Hepatocyte (in vitro differentiated cells): ENCODE measurements around the gene GCC1. TPM values are rescaled to one million over a fixed set of nuclear protein-coding genes. Genes with fewer than 3 reads are reported as not detected.

Experiments
- DNase-seq: peaks from one replicate; pipeline ENCODE4 v3.0.0-alpha.2; 2016; ENCODE audit warnings: low spot score
- H2AFZ ChIP-seq: fragments of 200-600 bp; sonication (generic); 2 replicates; pipeline ENCODE4 v1.6.0; 2016; ENCODE audit warnings: antibody characterized with exemption, mild to moderate bottlenecking
- H3K27ac ChIP-seq: fragments of 200-600 bp; sonication (generic); 2 replicates; pipeline ENCODE4 v1.5.1; 2016; ENCODE audit warnings: mild to moderate bottlenecking
- H3K27me3 ChIP-seq: fragments of 200-600 bp; sonication (generic); 2 replicates; pipeline ENCODE4 v1.6.1; 2016
- H3K36me3 ChIP-seq: fragments of 200-600 bp; sonication (generic); replicated peaks from 2 replicates; pipeline ENCODE4 v1.5.1; 2016; ENCODE audit warnings: low read depth; ENCODE audit not compliant: insufficient read depth
- H3K4me1 ChIP-seq: fragments of 200-600 bp; sonication (generic); 2 replicates; pipeline ENCODE4 v1.5.1; 2016; ENCODE audit warnings: mild to moderate bottlenecking, moderate library complexity; ENCODE audit not compliant: insufficient read depth
- H3K4me2 ChIP-seq: fragments of 200-600 bp; sonication (generic); 2 replicates; pipeline ENCODE4 v1.6.0; 2016
- H3K4me3 ChIP-seq: fragments of 200-600 bp; sonication (generic); 2 replicates; pipeline ENCODE4 v1.5.1; 2016; ENCODE audit warnings: mild to moderate bottlenecking
- H3K79me2 ChIP-seq: fragments of 200-600 bp; sonication (generic); 2 replicates; pipeline ENCODE4 v1.6.0; 2017; ENCODE audit warnings: mild to moderate bottlenecking
- H3K9me2 ChIP-seq: fragments of 200-600 bp; sonication (generic); replicated peaks from 2 replicates; pipeline ENCODE4 v1.6.0; 2017; ENCODE audit warnings: mild to moderate bottlenecking; ENCODE audit not compliant: insufficient read depth
- H3K9me3 ChIP-seq: fragments of 200-600 bp; sonication (generic); 2 replicates; pipeline ENCODE4 v1.5.1; 2016; ENCODE audit warnings: low read depth, mild to moderate bottlenecking
- H4K20me1 ChIP-seq: fragments of 200-600 bp; sonication (generic); 2 replicates; pipeline ENCODE4 v1.6.0; 2016; ENCODE audit warnings: mild to moderate bottlenecking; ENCODE audit not compliant: insufficient read depth, poor library complexity, severe bottlenecking
- CTCF ChIP-seq: fragments of 200-600 bp; sonication (generic); IDR thresholded peaks from 2 replicates; pipeline ENCODE4 v1.5.1; 2016; ENCODE audit warnings: antibody characterized with exemption, mild to moderate bottlenecking; ENCODE audit not compliant: poor library complexity
- EZH2 ChIP-seq: fragments of 200-600 bp; sonication (generic); IDR thresholded peaks from 2 replicates; pipeline ENCODE4 v1.6.1; 2016; ENCODE audit warnings: antibody characterized with exemption, mild to moderate bottlenecking, borderline replicate concordance
- EZH2phosphoT487 ChIP-seq: fragments of 200-600 bp; sonication (generic); IDR thresholded peaks from one replicate; pipeline ENCODE4 v1.6.1; 2018; ENCODE audit warnings: antibody characterized with exemption, mild to moderate bottlenecking, low read depth, moderate library complexity; ENCODE audit not compliant: unreplicated experiment, severe bottlenecking
- WGBS: methylation state at CpG from one replicate; pipeline ENCODE4 v1.1.6; 2016; ENCODE audit warnings: low lambda C conversion rate; ENCODE audit errors: missing lambda C conversion rate; 5-methylcytosine and 5-hydroxymethylcytosine counted together
- polyA plus RNA-seq: library from polyadenylated mRNA; unstranded; fragments of >200 nt; fragmentation: Nextera tagmentation; extraction: Ambion mirVana; gene quantifications from 2 replicates; pipeline ENCODE4 v1.2.1, GENCODE V29; 2016
- total RNA-seq: library from RNA; depleted of rRNA; stranded (reverse); fragments of >200 nt; gene quantifications from 2 replicates; pipeline ENCODE4 v1.2.3, GENCODE V29; 2014

Gene GCC1
- total and polyA plus RNA-seq, 2 experiments from 2014 or later, result 13.0 to 15.4 TPM

GRCh38 chr7:127619681-127620405 lies 34.4 kb upstream of the GCC1 start:
- H3K9me2 ChIP-seq, result no peaks in the 10 kb centered on the region
- H3K79me2 ChIP-seq, result no peaks in the 10 kb centered on the region
- WGBS, result 14% methylated on average over 27 of the region's 27 CpGs
- no peak overlapping the region for H3K4me2 ChIP-seq
- H2AFZ ChIP-seq, result no peak overlapping the region
- H3K4me1 ChIP-seq, result no peaks in the 10 kb centered on the region
- no peak for DNase-seq
- H3K27ac ChIP-seq, result no peak overlapping the region
- H4K20me1 ChIP-seq, result no peaks in the 10 kb centered on the region
- H3K36me3 ChIP-seq, result no peaks in the 10 kb centered on the region
- TF ChIP-seq CTCF (no peak), EZH2phosphoT487 (no peak)
- H3K27me3 ChIP-seq, result peaks cover 76% of the 10 kb centered on the region
- H3K9me3 ChIP-seq, result no peaks in the 10 kb centered on the region
- H3K4me3 ChIP-seq, result no peak overlapping the region

- TF ChIP-seq CTCF, result no peak
- TF ChIP-seq EZH2phosphoT487, result no peak
- H3K36me3 ChIP-seq, result no peaks in the 10 kb centered on the region
- no peaks in the 10 kb centered on the region for H3K9me3 ChIP-seq
- H3K4me3 ChIP-seq, result no peak overlapping the region
- H2AFZ ChIP-seq, result no peak overlapping the region
- no peaks in the 10 kb centered on the region for H4K20me1 ChIP-seq
- 63% methylated on average over 1 of the region's 1 CpG for WGBS
- DNase-seq, result no peak
- no peaks in the 10 kb centered on the region for H3K9me2 ChIP-seq
- no peak overlapping the region for H3K27ac ChIP-seq
- H3K79me2 ChIP-seq, result no peaks in the 10 kb centered on the region
- H3K27me3 ChIP-seq, result peaks cover 76% of the 10 kb centered on the region
- H3K4me2 ChIP-seq, result no peak overlapping the region
- H3K4me1 ChIP-seq, result no peaks in the 10 kb centered on the region
Measured at GRCh38 chr7:127618775-127619174, 33.4 kb upstream of the GCC1 start.

- Histone ChIP-seq H2AFZ (no peak within 1 kb of the TSS), H3K27me3 (peaks cover 76% of the 10 kb centered on the region), H4K20me1 (no peaks in the 10 kb centered on the region), H3K4me2 (no peak within 1 kb of the TSS), H3K9me2 (no peaks in the 10 kb centered on the region), H3K79me2 (no peaks in the 10 kb centered on the region), H3K4me3 (no peak within 1 kb of the TSS), H3K4me1 (no peaks in the 10 kb centered on the region), H3K27ac (no peak within 1 kb of the TSS), H3K36me3 (no peaks in the 10 kb centered on the region), H3K9me3 (no peaks in the 10 kb centered on the region)
- no peak for DNase-seq
- TF ChIP-seq EZH2 (no peak), CTCF (no peak), EZH2phosphoT487 (no peak)
- WGBS, result 70% methylated on average over 2 of the region's 2 CpGs
Measured at GRCh38 chr7:127618042-127618441, 32.6 kb upstream of the GCC1 start, which contains the start of gene PAX4. Gene PAX4 (minus strand): TSS chr7:127618142. CDS start chr7:127615928, 2,214 bp downstream.
